ENCODE data around the gene ZNF282. TPM values are rescaled to one million over a fixed set of nuclear protein-coding genes. Genes with fewer than 3 reads are reported as not detected.

The ZNF282 gene
- total RNA-seq, 2 experiments from 2014 or later, result 42.0 to 49.7 TPM

DNA sequence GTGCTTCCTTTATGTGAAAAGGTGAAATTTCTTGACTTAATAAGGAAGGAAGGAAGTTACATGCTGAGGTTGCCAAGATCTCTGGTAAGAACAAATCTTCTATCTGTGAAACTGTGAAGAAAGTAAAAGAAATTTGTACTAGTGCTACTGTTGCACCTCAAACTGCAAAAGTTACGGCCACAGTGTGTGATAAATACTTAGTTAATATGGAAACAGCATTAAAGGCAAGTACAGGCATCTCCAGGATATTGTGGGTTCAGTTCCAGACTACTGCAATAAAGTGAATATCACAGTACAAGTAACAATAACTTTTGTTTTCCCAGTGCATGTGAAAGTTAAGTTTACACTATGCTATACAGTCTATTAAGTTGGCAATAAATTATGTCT lies 22.8 kb upstream of the ZNF282 start:
- Mint-ChIP-seq H3K9me3 (ENCODE audit: low read depth) (no peaks in the 10 kb centered on the region), H3K36me3 (peaks cover 25% of the 10 kb centered on the region), H3K4me1 (peaks cover 8% of the 10 kb centered on the region), H3K4me3 (no peak overlapping the region), H3K27me3 (no peaks in the 10 kb centered on the region), H3K27ac (no peak overlapping the region)
- ATAC-seq (no peak), DNase-seq (no peak)
- CTCF ChIA-PET, result no interaction called here

DNA sequence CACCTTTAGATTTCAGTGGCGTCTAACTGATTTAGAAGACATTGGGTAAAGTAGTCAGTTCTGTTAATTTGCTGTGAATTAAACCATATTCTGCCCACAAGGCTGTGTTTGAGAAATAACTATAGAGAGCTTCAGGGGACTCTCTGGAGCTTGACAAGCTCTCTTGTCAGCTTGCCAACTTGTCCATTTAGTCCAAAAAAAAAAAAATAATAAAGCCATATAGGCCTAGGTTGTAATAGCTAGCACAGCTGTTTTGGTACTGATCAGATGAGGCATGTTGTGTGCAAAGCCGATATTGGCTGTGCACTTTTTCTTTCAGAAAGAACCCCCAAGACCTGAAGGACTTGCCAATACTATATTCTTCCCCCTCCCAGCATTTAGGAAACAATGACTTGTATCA lies 20.2 kb upstream of the ZNF282 start:
- CTCF ChIA-PET, result interaction anchor here (1.4 to 2.0 kb wide), 2 partner anchors 11 to 21 kb away, joined by 4 to 8 read pairs; partner anchors contain the start of gene ZNF282
- DNase-seq, result no peak
- Mint-ChIP-seq H3K4me1 (peaks cover 8% of the 10 kb centered on the region), H3K4me3 (no peak overlapping the region), H3K27ac (no peak overlapping the region), H3K27me3 (no peaks in the 10 kb centered on the region), H3K36me3 (peaks cover 33% of the 10 kb centered on the region), H3K9me3 (ENCODE audit: low read depth) (no peaks in the 10 kb centered on the region)
- ATAC-seq, result no peak

DNA sequence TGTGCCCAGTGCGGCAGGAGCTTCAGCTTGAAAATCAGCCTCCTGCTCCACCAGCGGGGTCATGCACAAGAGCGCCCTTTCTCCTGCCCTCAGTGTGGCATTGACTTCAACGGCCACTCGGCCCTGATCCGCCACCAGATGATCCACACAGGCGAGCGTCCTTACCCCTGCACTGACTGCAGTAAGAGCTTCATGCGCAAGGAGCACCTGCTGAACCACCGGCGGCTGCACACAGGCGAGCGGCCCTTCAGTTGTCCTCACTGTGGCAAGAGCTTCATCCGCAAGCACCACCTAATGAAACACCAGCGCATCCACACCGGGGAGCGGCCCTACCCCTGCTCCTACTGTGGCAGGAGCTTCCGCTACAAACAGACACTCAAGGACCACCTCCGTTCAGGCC lies 16.1 kb upstream of the ZNF282 start:
- Mint-ChIP-seq H3K4me1 (peaks cover 2% of the 10 kb centered on the region), H3K4me3 (no peak overlapping the region), H3K27ac (no peak overlapping the region), H3K36me3 (peaks cover 34% of the 10 kb centered on the region), H3K9me3 (ENCODE audit: low read depth) (no peaks in the 10 kb centered on the region), H3K27me3 (no peaks in the 10 kb centered on the region)
- DNase-seq (no peak), ATAC-seq (no peak)
- CTCF ChIA-PET, result interaction anchor here (1.5 kb wide), 1 partner anchor 16 kb away, joined by 4 read pairs; the partner anchor contains the start of gene ZNF282

DNA sequence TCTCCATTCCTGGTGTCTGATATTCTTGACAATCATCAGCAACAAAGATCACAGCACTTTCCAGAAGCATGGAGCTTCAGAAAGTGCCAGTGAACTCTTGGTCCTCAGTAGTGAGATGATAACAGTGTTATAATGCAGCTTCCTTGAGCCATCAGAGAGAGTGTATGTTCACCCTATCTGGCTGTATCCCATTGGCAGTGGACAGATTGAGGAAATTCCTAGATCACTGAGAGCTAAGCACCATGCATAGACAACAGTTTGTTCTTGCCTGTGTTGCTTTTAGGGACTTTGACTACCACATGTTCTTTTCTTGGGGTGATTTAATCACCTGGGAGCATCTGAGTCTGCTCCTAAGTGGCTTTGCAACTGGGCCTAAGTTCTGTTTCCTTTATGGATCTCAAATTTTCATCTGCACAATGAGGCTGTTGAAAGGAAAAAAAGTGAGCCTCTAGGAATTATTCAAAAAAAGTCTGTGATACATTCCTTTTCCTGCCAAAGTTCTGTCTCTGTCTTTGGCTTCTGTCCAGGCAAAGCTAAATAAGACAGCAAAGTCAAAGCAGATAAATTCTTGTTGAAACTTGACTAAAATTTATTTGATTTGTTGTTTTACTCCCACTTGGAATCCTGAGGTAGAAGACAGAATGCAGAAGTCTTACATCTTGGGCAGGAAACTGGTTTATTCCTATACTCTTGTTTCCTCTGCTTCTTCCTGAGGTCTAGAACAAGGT lies 14.5 kb upstream of the ZNF282 start:
- Mint-ChIP-seq H3K36me3 (peaks cover 34% of the 10 kb centered on the region), H3K27ac (no peak overlapping the region), H3K27me3 (no peaks in the 10 kb centered on the region), H3K9me3 (ENCODE audit: low read depth) (no peaks in the 10 kb centered on the region), H3K4me1 (peaks cover 2% of the 10 kb centered on the region), H3K4me3 (no peak overlapping the region)
- CTCF ChIA-PET, result interaction anchor here (0.7 to 1.5 kb wide), 2 partner anchors 15 to 21 kb away, joined by 3 to 4 read pairs; partner anchors contain the start of gene ZNF282
- ATAC-seq (no peak), DNase-seq (no peak)

DNA sequence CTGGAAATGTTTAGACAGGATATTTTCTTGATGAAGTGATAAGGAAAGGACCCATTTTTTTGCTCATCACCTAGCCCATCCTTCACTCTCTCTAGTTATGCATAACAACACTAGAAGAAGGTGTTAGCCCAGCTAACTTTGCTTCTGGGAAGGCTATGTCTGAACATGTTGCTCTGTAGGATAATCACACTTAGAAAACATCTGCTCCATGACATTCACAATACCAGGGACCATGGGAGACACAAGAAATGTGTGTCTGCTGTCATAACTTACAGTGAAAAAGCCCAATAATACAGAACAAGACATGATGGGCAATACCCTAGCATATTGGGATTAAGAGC lies 13.9 kb upstream of the ZNF282 start:
- Mint-ChIP-seq H3K4me3 (no peak overlapping the region), H3K27ac (no peak overlapping the region), H3K36me3 (peaks cover 32% of the 10 kb centered on the region), H3K4me1 (peaks cover 2% of the 10 kb centered on the region), H3K27me3 (no peaks in the 10 kb centered on the region), H3K9me3 (ENCODE audit: low read depth) (no peaks in the 10 kb centered on the region)
- no peak for ATAC-seq
- CTCF ChIA-PET, result interaction anchor here (0.7 kb wide), 1 partner anchor 21 kb away, joined by 3 read pairs; no protein-coding TSS in a partner anchor
- no peak for DNase-seq

DNA sequence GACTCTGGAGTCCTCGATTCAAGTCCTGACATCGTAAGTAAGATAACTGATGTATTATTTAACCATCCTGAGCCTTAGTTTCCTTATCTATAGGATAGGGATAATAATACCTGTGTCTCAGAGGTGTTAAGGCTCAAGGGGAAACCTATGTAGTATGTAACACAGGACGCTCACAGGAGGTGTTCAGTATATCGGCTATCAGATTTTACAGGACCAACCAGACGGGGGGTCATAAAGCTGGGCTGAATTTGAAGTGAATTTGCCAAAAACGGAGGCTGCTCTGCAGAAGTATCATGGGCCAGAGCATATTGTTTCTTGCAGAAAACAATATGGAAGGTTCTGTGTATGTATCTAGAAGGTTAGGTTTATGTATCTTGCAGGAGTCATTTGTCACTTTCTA lies 11.1 kb upstream of the ZNF282 start:
- peaks cover 14% of the 10 kb centered on the region for H3K36me3 Mint-ChIP-seq
- no peak overlapping the region for H3K4me3 Mint-ChIP-seq
- H3K9me3 Mint-ChIP-seq (ENCODE audit: low read depth), result no peaks in the 10 kb centered on the region
- ATAC-seq (no peak), DNase-seq (no peak)
- no peak overlapping the region for H3K27ac Mint-ChIP-seq
- H3K4me1 Mint-ChIP-seq, result peaks cover 4% of the 10 kb centered on the region
- no peaks in the 10 kb centered on the region for H3K27me3 Mint-ChIP-seq
- CTCF ChIA-PET, result interaction anchor here (2.4 to 3.7 kb wide), 2 partner anchors 12 to 37 kb away, joined by 7 to 21 read pairs; partner anchors contain the start of genes ZNF282 and ZNF398

DNA sequence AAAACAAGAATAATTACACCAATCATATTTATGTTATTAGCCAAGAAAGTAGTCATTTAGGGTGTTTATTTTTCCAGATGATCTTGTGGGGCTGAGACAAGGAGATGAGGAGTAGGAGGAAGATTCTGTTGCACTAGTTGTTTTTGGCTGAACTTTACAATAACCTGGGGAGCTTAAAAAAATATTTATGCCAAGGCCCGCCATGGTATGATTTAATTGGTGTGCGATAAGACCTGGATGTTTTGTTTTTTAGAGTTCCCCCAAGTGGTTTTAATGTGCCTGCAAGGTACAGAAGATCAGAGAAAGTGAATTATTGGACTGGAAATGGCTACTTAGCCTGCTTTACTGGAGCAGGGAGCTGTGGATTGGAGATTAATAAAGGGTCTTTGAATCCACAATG lies 7.1 kb upstream of the ZNF282 start:
- H3K36me3 Mint-ChIP-seq, result no peaks in the 10 kb centered on the region
- DNase-seq (no peak), ATAC-seq (no peak)
- CTCF ChIA-PET, result interaction anchor here (1.0 kb wide), 1 partner anchor 40 kb away, joined by 3 read pairs; no protein-coding TSS in a partner anchor
- peaks cover 16% of the 10 kb centered on the region for H3K4me1 Mint-ChIP-seq
- no peak overlapping the region for H3K27ac Mint-ChIP-seq
- H3K4me3 Mint-ChIP-seq, result no peak overlapping the region
- H3K9me3 Mint-ChIP-seq (ENCODE audit: low read depth), result no peaks in the 10 kb centered on the region
- H3K27me3 Mint-ChIP-seq, result peaks cover 6% of the 10 kb centered on the region

DNA sequence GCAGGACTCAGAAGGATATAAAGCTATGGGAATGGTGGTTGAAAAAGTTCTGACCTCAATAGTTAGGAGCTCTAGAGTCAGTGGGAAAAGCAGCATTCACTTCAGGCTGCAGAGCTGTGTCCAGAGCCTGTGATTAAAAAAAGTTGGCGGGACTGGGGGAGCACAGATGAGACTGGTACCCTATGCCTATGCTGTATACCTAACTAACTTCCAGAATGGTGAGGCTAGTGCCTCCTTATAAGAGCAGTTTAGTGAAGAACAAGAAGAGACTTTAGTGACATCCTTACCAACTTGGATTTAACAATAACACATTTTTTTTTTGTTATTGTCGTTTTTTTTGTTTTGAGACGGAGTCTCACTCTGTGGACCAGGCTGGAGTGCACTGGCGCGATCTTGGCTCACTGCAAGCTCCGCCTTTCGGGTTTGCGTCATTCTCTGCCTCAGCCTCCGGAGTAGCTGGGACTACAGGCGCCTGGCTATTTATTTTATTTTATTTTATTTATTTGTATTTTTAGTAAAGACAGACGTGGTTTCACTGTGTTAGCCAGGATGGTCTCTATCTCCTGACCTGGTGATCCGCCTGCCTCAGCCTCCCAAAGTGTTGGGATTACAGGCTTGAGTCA lies 6.6 kb upstream of the ZNF282 start:
- DNase-seq (no peak), ATAC-seq (no peak)
- H3K27ac Mint-ChIP-seq, result no peak overlapping the region
- CTCF ChIA-PET, result interaction anchor here (1.0 kb wide), 1 partner anchor 40 kb away, joined by 3 read pairs; no protein-coding TSS in a partner anchor
- H3K27me3 Mint-ChIP-seq, result peaks cover 6% of the 10 kb centered on the region
- no peak overlapping the region for H3K4me3 Mint-ChIP-seq
- no peaks in the 10 kb centered on the region for H3K9me3 Mint-ChIP-seq (ENCODE audit: low read depth)
- H3K4me1 Mint-ChIP-seq, result peaks cover 14% of the 10 kb centered on the region
- no peaks in the 10 kb centered on the region for H3K36me3 Mint-ChIP-seq

DNA sequence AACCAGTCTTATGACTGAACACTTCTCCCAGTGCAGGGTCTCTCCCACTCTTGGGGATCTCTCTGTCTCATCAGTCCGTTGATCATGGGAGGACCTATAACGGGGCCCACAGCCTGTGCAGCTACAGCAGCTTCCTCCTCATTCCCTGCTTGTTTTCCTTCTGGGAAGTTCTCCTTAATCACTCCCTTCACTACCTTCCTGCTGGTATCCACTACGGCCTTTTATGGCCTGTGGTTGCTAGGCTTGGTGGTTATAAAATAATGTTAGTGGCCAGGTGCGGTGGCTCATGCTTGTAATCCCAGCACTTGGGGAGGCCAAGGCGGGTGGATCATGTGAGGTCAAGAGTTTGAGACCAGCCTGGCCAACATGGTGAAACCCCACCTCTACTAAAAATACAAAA lies 3.5 kb upstream of the ZNF282 start:
- Mint-ChIP-seq H3K36me3 (peaks cover 6% of the 10 kb centered on the region), H3K27me3 (peaks cover 6% of the 10 kb centered on the region), H3K9me3 (ENCODE audit: low read depth) (no peaks in the 10 kb centered on the region), H3K4me1 (peaks cover 22% of the 10 kb centered on the region), H3K27ac (peak overlapping the region; percentile 3), H3K4me3 (no peak overlapping the region)
- ATAC-seq (no peak), DNase-seq (no peak)
- CTCF ChIA-PET, result interaction anchor here (1.4 kb wide), 1 partner anchor 45 kb away, joined by 3 read pairs; the partner anchor contains the start of gene ZNF398

DNA sequence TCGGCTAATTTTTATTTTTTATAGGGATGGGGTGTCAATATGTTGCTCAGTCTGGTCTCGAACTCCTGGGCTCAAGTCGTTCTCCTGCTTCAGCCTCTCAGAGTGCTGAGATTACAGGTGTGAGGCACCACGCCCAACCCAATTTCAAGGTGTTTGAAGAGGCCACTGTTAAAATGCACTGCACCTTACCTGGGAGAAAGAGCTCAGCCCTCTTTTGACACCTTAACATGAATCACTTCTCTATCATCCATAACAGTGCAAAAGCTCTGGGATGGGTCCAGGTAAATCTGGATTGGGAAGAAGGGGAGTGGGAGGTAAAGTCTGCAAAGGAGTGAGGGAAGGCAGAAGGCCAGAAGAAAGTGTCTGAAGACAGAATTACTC lies 557 bp upstream of the ZNF282 start:
- no peak for ATAC-seq
- CTCF ChIA-PET, result interaction anchor here (0.6 to 3.3 kb wide), 23 partner anchors 9 to 429 kb away, joined by 3 to 21 read pairs (median 6); partner anchors contain the start of genes ZNF398, ZNF425 and ZNF783
- Mint-ChIP-seq H3K27me3 (peaks cover 2% of the 10 kb centered on the region), H3K4me1 (peaks cover 48% of the 10 kb centered on the region), H3K36me3 (peaks cover 31% of the 10 kb centered on the region), H3K4me3 (peak overlapping the region; percentile 79), H3K27ac (peak overlapping the region; percentile 69), H3K9me3 (ENCODE audit: low read depth) (no peaks in the 10 kb centered on the region)
- no peak for DNase-seq

DNA sequence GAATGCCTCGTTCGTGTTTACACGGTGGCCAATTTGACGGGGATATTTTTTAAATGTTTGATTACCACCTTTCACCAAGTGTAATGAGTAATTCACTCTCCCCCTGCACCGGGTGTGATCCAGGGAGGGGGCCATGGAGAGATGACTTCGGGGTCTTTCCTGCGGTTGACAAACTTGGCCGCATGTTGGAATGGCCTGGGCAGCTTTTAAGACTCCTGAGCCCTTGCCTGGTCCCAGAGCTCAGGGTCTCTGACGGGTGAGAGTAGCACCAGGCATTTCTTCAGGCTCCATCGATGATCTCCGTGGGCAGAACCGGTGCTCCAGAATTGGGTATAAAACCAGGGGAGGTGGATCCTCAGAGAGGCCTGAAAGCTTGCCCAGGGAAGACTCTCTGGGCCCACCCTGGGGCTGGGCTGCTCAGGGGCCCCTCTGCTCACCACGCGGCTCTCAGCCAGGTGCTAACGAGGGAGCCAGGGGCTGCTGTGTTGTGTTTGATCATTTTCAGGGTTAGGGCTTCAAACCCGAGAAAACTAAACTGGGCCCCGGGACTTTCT lies 882 bp downstream of the ZNF282 start:
- Mint-ChIP-seq H3K9me3 (ENCODE audit: low read depth) (no peaks in the 10 kb centered on the region), H3K27me3 (peaks cover 2% of the 10 kb centered on the region), H3K27ac (peak overlapping the region; percentile 93), H3K4me3 (peak overlapping the region; percentile 94), H3K36me3 (peaks cover 41% of the 10 kb centered on the region), H3K4me1 (peaks cover 52% of the 10 kb centered on the region)
- CTCF ChIA-PET, result interaction anchor here (0.6 to 3.3 kb wide), 21 partner anchors 9 to 429 kb away, joined by 3 to 21 read pairs (median 6); partner anchors contain the start of genes ZNF398, ZNF425 and ZNF783
- peak; percentile 10 for ATAC-seq
- DNase-seq, result no peak

DNA sequence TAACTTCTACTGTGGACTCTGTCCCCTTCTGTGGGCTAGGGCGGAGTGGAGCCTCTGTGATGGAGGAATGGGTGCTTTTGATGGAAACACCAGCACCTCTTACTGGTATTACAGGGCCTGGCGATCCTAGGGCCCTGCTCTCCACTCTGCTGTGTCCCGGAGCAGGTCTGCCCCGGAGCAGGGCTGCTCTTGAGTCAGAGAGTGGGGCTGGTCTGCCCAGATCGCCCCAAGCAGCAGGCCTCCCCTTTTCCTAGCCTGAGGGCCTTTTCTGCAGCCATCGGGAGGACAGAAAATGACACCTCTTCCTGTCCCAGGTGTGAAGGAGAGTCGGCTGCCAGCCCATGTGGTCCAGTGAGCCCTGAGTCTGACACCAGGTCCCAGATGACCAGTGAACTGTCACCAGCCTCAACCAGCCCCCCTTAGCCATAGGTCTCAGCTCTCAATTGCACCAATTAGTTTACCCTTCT lies 1.4 kb downstream of the ZNF282 start:
- Mint-ChIP-seq H3K4me1 (peaks cover 51% of the 10 kb centered on the region), H3K9me3 (ENCODE audit: low read depth) (no peaks in the 10 kb centered on the region), H3K36me3 (peaks cover 44% of the 10 kb centered on the region), H3K27me3 (no peaks in the 10 kb centered on the region), H3K4me3 (peak overlapping the region; percentile 94), H3K27ac (peak overlapping the region; percentile 93)
- peak; percentile 13 for ATAC-seq
- peak; percentile 46 for DNase-seq
- CTCF ChIA-PET, result interaction anchor here (1.9 to 3.3 kb wide), 7 partner anchors 8 to 71 kb away, joined by 6 to 21 read pairs (median 8); partner anchors contain the start of genes ZNF425 and ZNF783

DNA sequence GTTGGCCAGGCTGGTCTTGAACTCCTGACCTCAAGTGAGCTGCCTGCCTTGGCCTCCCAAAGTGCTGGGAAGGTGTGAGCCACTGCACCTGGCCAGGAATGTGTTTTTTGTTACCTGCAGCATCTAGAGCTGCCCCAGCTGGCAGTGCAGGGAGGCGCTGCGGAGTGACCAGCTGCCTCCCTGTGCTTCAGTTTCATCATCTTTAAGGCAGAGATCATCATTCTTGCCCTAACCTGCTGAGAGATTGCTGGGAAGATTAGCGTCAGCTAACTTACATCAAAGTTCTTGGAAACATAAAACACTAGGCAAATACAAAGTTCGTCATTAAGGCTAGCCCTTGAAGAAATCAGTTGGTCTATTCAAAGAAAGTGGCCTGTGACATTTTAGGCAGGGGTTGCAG lies 2.3 kb downstream of the ZNF282 start:
- Mint-ChIP-seq H3K27me3 (no peaks in the 10 kb centered on the region), H3K4me1 (peaks cover 52% of the 10 kb centered on the region), H3K9me3 (ENCODE audit: low read depth) (no peaks in the 10 kb centered on the region), H3K4me3 (peak overlapping the region; percentile 94), H3K36me3 (peaks cover 47% of the 10 kb centered on the region), H3K27ac (peak overlapping the region; percentile 2)
- ATAC-seq (no peak), DNase-seq (no peak)
- CTCF ChIA-PET, result interaction anchor here (2.9 to 3.3 kb wide), 2 partner anchors 12 to 72 kb away, joined by 14 to 21 read pairs; partner anchors contain the start of gene ZNF425
